Transverse colon (tissue), 3 donors: ENCODE measurements around the gene GJA8.
"Not testable (repeated sequence)": the region's sequence is repeated elsewhere in the genome, so short reads cannot be mapped to it uniquely, and the experiment has no call there.

ENCODE experiments used
- POLR2A ChIP-seq: fragments of 450-650 bp; IDR thresholded peaks from one replicate; pipeline ENCODE4 v1.6.1; 2016; ENCODE audit warnings: antibody characterized with exemption, mild to moderate bottlenecking, moderate library complexity
- TF ChIP-seq, protein P1 (sequence below), 5 experiments: fragments of 200-600 bp in 3 of 5; fragments of 450-650 bp in 2 of 5; sonication (generic) in 3 of 5; IDR thresholded peaks; 1 replicate in 2 of 5; 2 replicates in 3 of 5; pipeline ENCODE4 v1.5.1; 2016 to 2017; ENCODE audit warnings: antibody characterized with exemption in 5 of 5, inconsistent platforms in 3 of 5, mild to moderate bottlenecking in 2 of 5, moderate library complexity in 1 of 5

DNA sequence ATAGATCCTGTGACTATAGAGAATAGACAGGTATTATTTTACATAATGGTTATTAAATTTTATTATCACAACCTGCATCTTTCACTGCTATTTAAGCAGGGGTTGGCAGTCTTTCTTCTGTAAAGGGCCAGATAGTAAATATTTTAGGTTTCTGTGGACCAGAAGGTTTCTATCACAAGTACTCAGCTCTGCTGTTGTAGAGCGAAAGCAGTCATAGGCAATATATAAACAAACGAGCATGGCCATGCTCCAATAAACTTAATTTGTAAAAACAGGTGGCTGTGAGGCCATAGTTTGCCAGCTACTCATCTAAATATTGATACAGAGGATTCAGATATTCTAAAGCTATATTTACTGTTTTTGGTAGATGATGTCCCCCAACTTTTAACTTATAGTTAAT is 37.9 kb downstream of the GJA8 start:
- TF ChIP-seq, protein P1, sequence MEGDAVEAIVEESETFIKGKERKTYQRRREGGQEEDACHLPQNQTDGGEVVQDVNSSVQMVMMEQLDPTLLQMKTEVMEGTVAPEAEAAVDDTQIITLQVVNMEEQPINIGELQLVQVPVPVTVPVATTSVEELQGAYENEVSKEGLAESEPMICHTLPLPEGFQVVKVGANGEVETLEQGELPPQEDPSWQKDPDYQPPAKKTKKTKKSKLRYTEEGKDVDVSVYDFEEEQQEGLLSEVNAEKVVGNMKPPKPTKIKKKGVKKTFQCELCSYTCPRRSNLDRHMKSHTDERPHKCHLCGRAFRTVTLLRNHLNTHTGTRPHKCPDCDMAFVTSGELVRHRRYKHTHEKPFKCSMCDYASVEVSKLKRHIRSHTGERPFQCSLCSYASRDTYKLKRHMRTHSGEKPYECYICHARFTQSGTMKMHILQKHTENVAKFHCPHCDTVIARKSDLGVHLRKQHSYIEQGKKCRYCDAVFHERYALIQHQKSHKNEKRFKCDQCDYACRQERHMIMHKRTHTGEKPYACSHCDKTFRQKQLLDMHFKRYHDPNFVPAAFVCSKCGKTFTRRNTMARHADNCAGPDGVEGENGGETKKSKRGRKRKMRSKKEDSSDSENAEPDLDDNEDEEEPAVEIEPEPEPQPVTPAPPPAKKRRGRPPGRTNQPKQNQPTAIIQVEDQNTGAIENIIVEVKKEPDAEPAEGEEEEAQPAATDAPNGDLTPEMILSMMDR (IDR thresholded peaks at IDR 0.05): not testable (repeated sequence)
- not testable (repeated sequence) for TF ChIP-seq POLR2A
